ENCODE results near the gene PHB1.

DNA sequence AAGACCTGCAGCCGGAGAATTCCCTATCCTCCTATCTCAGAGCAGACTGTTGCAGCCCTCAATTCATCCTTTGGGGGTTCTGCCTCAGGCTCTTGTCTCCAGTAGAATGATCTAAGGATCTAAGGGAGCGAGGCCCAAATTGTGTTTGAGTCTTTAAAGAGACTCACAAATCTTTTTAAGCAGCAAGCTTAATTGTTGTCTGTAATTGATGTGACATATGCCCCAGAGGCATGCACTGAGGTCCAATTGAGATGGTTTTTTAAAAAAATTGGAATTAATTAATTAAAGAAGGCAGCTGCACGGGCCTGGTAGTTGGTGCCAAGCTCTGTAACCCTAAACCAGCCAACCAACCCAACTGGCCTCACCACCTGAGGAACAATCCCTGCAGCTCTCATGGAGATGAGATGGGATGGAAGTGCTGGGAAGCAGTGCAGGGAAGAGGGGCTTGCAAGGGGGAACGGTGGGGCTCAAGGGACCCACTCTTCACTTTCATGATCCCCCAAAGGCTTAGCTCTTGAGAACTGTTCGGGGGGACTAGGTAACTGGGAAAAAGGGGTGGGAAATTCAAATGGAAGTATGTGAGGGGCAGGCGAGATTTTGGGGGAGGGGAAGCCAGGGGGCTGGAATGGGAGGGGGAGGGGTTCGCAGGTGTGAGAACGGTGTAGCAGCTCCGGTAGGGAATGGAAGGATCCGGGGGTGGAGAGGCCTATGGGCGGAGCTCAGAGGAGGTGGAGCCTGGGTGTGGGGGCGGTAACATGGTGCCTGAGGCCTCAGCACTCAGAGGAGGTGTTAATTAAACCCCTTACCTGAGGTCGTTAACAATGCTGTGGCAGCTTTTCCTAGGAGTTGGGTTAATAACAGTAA is 43.5 kb downstream of the PHB1 start:
- TF ChIP-seq POLR2A (IDR thresholded peaks at IDR 0.05; ENCODE audit: low read depth, low read length) (no peak), TAF1 (IDR thresholded peaks at IDR 0.05; ENCODE audit: borderline replicate concordance, low read depth, low read length) (no peak)

Measured in GM12892 (cell line).